ENCODE data around the gene TMEM53. TPM values are rescaled to one million over a fixed set of nuclear protein-coding genes. Genes with fewer than 3 reads are reported as not detected.

The TMEM53 gene
- total RNA-seq, 2 donors from 2014 or later: 2.6 to 2.8 TPM

- peaks cover 13% of the 10 kb centered on the region for H3K36me3 Mint-ChIP-seq (ENCODE audit: low read depth)
- H3K27me3 Mint-ChIP-seq: no peaks in the 10 kb centered on the region
- peaks cover 17% of the 10 kb centered on the region for H3K4me1 Mint-ChIP-seq
- no peak overlapping the region for H3K27ac Mint-ChIP-seq
- ATAC-seq (no peak), DNase-seq (no peak)
- no peak overlapping the region for H3K4me3 Mint-ChIP-seq
- no peaks in the 10 kb centered on the region for H3K9me3 ChIP-seq (ENCODE audit: control insufficient read depth, low read length, poor library complexity, severe bottlenecking)
Measured at GRCh38 chr1:44644806-44645205, 29.5 kb downstream of the TMEM53 start.

- no peak for ATAC-seq
- Mint-ChIP-seq H3K36me3 (ENCODE audit: low read depth) (peaks cover 9% of the 10 kb centered on the region), H3K4me3 (no peak overlapping the region), H3K27me3 (no peaks in the 10 kb centered on the region), H3K27ac (peak overlapping the region; percentile 95), H3K4me1 (peaks cover 15% of the 10 kb centered on the region)
- DNase-seq: no peak
- H3K9me3 ChIP-seq (ENCODE audit: control insufficient read depth, low read length, poor library complexity, severe bottlenecking): no peaks in the 10 kb centered on the region
Measured at GRCh38 chr1:44643721-44644334, 30.5 kb downstream of the TMEM53 start.

- peaks cover 10% of the 10 kb centered on the region for H3K36me3 Mint-ChIP-seq (ENCODE audit: low read depth)
- H3K4me1 Mint-ChIP-seq: peaks cover 19% of the 10 kb centered on the region
- no peaks in the 10 kb centered on the region for H3K27me3 Mint-ChIP-seq
- H3K27ac Mint-ChIP-seq: peak overlapping the region; percentile 95
- ATAC-seq (no peak), DNase-seq (no peak)
- H3K9me3 ChIP-seq (ENCODE audit: control insufficient read depth, low read length, poor library complexity, severe bottlenecking): no peaks in the 10 kb centered on the region
- H3K4me3 Mint-ChIP-seq: peak overlapping the region; percentile 64
Measured at GRCh38 chr1:44642925-44643324, 31.4 kb downstream of the TMEM53 start.

GRCh38 chr1:44642255-44642654 lies 32.0 kb downstream of the TMEM53 start:
- no peaks in the 10 kb centered on the region for H3K9me3 ChIP-seq (ENCODE audit: control insufficient read depth, low read length, poor library complexity, severe bottlenecking)
- Mint-ChIP-seq H3K27ac (peak overlapping the region; percentile 88), H3K36me3 (ENCODE audit: low read depth) (peaks cover 10% of the 10 kb centered on the region), H3K4me3 (no peak overlapping the region), H3K4me1 (peaks cover 21% of the 10 kb centered on the region), H3K27me3 (no peaks in the 10 kb centered on the region)
- DNase-seq: no peak
- ATAC-seq: no peak

- peak overlapping the region; percentile 88 for H3K27ac Mint-ChIP-seq
Measured at GRCh38 chr1:44641126-44642102, 32.9 kb downstream of the TMEM53 start.

GRCh38 chr1:44640200-44640853 lies 34.0 kb downstream of the TMEM53 start:
- Mint-ChIP-seq H3K27ac (no peak overlapping the region), H3K4me1 (peaks cover 29% of the 10 kb centered on the region), H3K4me3 (no peak overlapping the region), H3K27me3 (no peaks in the 10 kb centered on the region), H3K36me3 (ENCODE audit: low read depth) (peaks cover 12% of the 10 kb centered on the region)
- DNase-seq: no peak
- no peaks in the 10 kb centered on the region for H3K9me3 ChIP-seq (ENCODE audit: control insufficient read depth, low read length, poor library complexity, severe bottlenecking)
- no peak for ATAC-seq

More at GRCh38 chr1:44641126-44642102, 32.9 kb downstream of the TMEM53 start:
- H3K4me1 Mint-ChIP-seq: peaks cover 24% of the 10 kb centered on the region
- H3K9me3 ChIP-seq (ENCODE audit: control insufficient read depth, low read length, poor library complexity, severe bottlenecking): no peaks in the 10 kb centered on the region
- H3K36me3 Mint-ChIP-seq (ENCODE audit: low read depth): peaks cover 10% of the 10 kb centered on the region
- H3K4me3 Mint-ChIP-seq: no peak overlapping the region
- no peak for DNase-seq
- ATAC-seq: no peak
- no peaks in the 10 kb centered on the region for H3K27me3 Mint-ChIP-seq

- Mint-ChIP-seq H3K27me3 (no peaks in the 10 kb centered on the region), H3K36me3 (ENCODE audit: low read depth) (peaks cover 7% of the 10 kb centered on the region), H3K4me3 (peak overlapping the region; percentile 33), H3K4me1 (peaks cover 45% of the 10 kb centered on the region), H3K27ac (peak overlapping the region; percentile 79)
- ATAC-seq: no peak
- no peak for DNase-seq
- H3K9me3 ChIP-seq (ENCODE audit: control insufficient read depth, low read length, poor library complexity, severe bottlenecking): no peaks in the 10 kb centered on the region
Measured at GRCh38 chr1:44637702-44638411, 36.4 kb downstream of the TMEM53 start.

- H3K36me3 Mint-ChIP-seq (ENCODE audit: low read depth): peaks cover 5% of the 10 kb centered on the region
- H3K27ac Mint-ChIP-seq: peak overlapping the region; percentile 79
- no peak overlapping the region for H3K4me3 Mint-ChIP-seq
- peaks cover 47% of the 10 kb centered on the region for H3K4me1 Mint-ChIP-seq
- no peaks in the 10 kb centered on the region for H3K27me3 Mint-ChIP-seq
- no peak for DNase-seq
- no peaks in the 10 kb centered on the region for H3K9me3 ChIP-seq (ENCODE audit: control insufficient read depth, low read length, poor library complexity, severe bottlenecking)
- no peak for ATAC-seq
Measured at GRCh38 chr1:44636688-44637598, 37.3 kb downstream of the TMEM53 start.

GRCh38 chr1:44636083-44636687 lies 38.1 kb downstream of the TMEM53 start:
- H3K9me3 ChIP-seq (ENCODE audit: control insufficient read depth, low read length, poor library complexity, severe bottlenecking): no peaks in the 10 kb centered on the region
- Mint-ChIP-seq H3K4me1 (peaks cover 51% of the 10 kb centered on the region), H3K36me3 (ENCODE audit: low read depth) (peaks cover 5% of the 10 kb centered on the region), H3K27ac (peak overlapping the region; percentile 24), H3K4me3 (peak overlapping the region; percentile 45), H3K27me3 (no peaks in the 10 kb centered on the region)
- ATAC-seq (no peak), DNase-seq (no peak)

GRCh38 chr1:44635439-44635838 lies 38.8 kb downstream of the TMEM53 start:
- peak overlapping the region; percentile 24 for H3K27ac Mint-ChIP-seq
- H3K9me3 ChIP-seq (ENCODE audit: control insufficient read depth, low read length, poor library complexity, severe bottlenecking): no peaks in the 10 kb centered on the region
- peaks cover 5% of the 10 kb centered on the region for H3K36me3 Mint-ChIP-seq (ENCODE audit: low read depth)
- no peak for ATAC-seq
- no peak for DNase-seq
- peaks cover 49% of the 10 kb centered on the region for H3K4me1 Mint-ChIP-seq
- H3K27me3 Mint-ChIP-seq: no peaks in the 10 kb centered on the region
- H3K4me3 Mint-ChIP-seq: no peak overlapping the region

GRCh38 chr1:44634606-44635189 lies 39.6 kb downstream of the TMEM53 start:
- peaks cover 5% of the 10 kb centered on the region for H3K36me3 Mint-ChIP-seq (ENCODE audit: low read depth)
- peaks cover 49% of the 10 kb centered on the region for H3K4me1 Mint-ChIP-seq
- no peak overlapping the region for H3K4me3 Mint-ChIP-seq
- H3K9me3 ChIP-seq (ENCODE audit: control insufficient read depth, low read length, poor library complexity, severe bottlenecking): no peaks in the 10 kb centered on the region
- DNase-seq: no peak
- H3K27me3 Mint-ChIP-seq: no peaks in the 10 kb centered on the region
- ATAC-seq: no peak
- H3K27ac Mint-ChIP-seq: peak overlapping the region; percentile 39
